GM12878 (cell line): ENCODE measurements around the gene RNF220.

Experiments
- RAD21 ChIP-seq: IDR thresholded peaks from 2 replicates; pipeline ENCODE4 v1.6.1; 2011; ENCODE audit warnings: mild to moderate bottlenecking, low read depth, low read length, moderate library complexity; ENCODE audit not compliant: insufficient read depth
- ZBTB40 ChIP-seq: fragments of 450-650 bp; IDR thresholded peaks from 2 replicates; pipeline ENCODE4 v1.6.1; 2016; ENCODE audit warnings: mild to moderate bottlenecking, moderate library complexity, borderline replicate concordance

GRCh38 chr1:44503625-44504024 lies 98.6 kb downstream of the RNF220 start:
- TF ChIP-seq ZBTB40: no peak
- no peak for TF ChIP-seq RAD21
